ENCODE results near the gene AURKA. TPM values are rescaled to one million over a fixed set of nuclear protein-coding genes. Genes with fewer than 3 reads are reported as not detected.
A peak's percentile ranks its signal among the peaks of the same experiment; 100 is the strongest.
"Not testable (repeated sequence)": the region's sequence is repeated elsewhere in the genome, so short reads cannot be mapped to it uniquely, and the experiment has no call there.

Gene AURKA
- total RNA-seq, 2 experiments from 2014 or later = 91.9 to 95.4 TPM

GRCh38 chr20:56405356-56405755 is 13.3 kb upstream of the AURKA start:
- H3K4me3 Mint-ChIP-seq, H3K27ac Mint-ChIP-seq, H3K27me3 Mint-ChIP-seq, H3K9me3 Mint-ChIP-seq, DNase-seq: not testable (repeated sequence)
- ChIA-PET CTCF (interaction anchor here (0.6 kb wide), 1 partner anchor 19 kb away, joined by 3 read pairs; no protein-coding TSS in a partner anchor), POLR2A (interaction anchor here (1.9 kb wide), 1 partner anchor 13 kb away, joined by 5 read pairs; the partner anchor contains the start of genes AURKA and CSTF1)
- peaks cover 31% of the 10 kb centered on the region for H3K4me1 Mint-ChIP-seq
- H3K36me3 Mint-ChIP-seq (ENCODE audit: low read depth) = peaks cover 75% of the 10 kb centered on the region

GRCh38 chr20:56403465-56403864 is 11.4 kb upstream of the AURKA start:
- Mint-ChIP-seq H3K9me3 (no peaks in the 10 kb centered on the region), H3K36me3 (ENCODE audit: low read depth) (peaks cover 80% of the 10 kb centered on the region), H3K4me1 (peaks cover 29% of the 10 kb centered on the region), H3K4me3 (no peak overlapping the region), H3K27ac (no peak overlapping the region), H3K27me3 (no peaks in the 10 kb centered on the region)
- ChIA-PET CTCF (no interaction called here), POLR2A (interaction anchor here (1.9 kb wide), 1 partner anchor 11 kb away, joined by 5 read pairs; the partner anchor contains the start of genes AURKA and CSTF1)
- DNase-seq = no peak

DNA sequence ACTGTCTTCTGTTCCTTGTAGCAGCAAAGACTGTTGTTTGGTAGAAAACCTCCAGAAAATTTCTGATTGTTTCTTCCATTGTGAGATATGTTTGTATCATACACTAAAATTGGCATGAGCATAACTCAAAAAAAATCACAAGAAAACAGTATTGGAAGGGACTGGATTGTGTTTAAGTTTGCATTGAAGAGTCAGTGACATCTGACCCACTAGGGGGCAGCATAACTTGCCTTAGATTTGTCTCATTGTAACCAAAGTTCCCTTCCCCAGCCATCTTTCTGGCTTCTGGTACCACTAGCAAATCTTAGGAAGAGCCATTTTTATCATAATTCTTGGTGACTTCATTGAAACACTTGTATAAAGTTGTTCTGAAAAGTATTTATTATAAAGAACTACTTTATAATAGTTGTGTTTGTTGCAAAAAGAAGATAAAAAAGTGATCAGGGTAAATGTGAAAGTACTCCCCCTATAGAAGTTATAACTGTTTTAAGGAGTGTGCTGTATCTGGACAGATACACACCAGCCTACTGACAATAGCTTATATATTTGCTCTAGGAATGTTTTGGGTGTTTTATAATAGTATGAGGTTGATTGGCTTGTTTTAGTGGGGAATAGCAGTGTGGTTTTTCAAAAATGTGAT is 8.1 kb upstream of the AURKA start:
- peaks cover 37% of the 10 kb centered on the region for H3K4me1 Mint-ChIP-seq
- no peaks in the 10 kb centered on the region for H3K9me3 Mint-ChIP-seq
- H3K36me3 Mint-ChIP-seq (ENCODE audit: low read depth) = peaks cover 80% of the 10 kb centered on the region
- ChIA-PET POLR2A (interaction anchor here (1.3 kb wide), 1 partner anchor 12 kb away, joined by 3 read pairs; the partner anchor contains the start of gene CASS4), CTCF (interaction anchor here (1.0 to 1.1 kb wide), 3 partner anchors 12 to 69 kb away, joined by 3 to 5 read pairs (median 3); partner anchors contain the start of gene CASS4)
- peak; percentile 66 for DNase-seq
- no peak overlapping the region for H3K27ac Mint-ChIP-seq
- H3K27me3 Mint-ChIP-seq = no peaks in the 10 kb centered on the region
- no peak overlapping the region for H3K4me3 Mint-ChIP-seq

- CTCF ChIA-PET = interaction anchor here (0.7 to 2.7 kb wide), 4 partner anchors 17 to 138 kb away, joined by 3 to 8 read pairs (median 4); partner anchors contain the start of genes CASS4 and FAM209B
- peaks cover 70% of the 10 kb centered on the region for H3K36me3 Mint-ChIP-seq (ENCODE audit: low read depth)
These were observed 3.2 kb upstream of the AURKA start for GRCh38 chr20:56395166-56395565.

GRCh38 chr20:56393653-56394052 is 1.6 kb upstream of the AURKA start:
- no peak for DNase-seq
- ChIA-PET CTCF (interaction anchor here (0.8 to 2.1 kb wide), 4 partner anchors 19 to 76 kb away, joined by 3 to 6 read pairs (median 4); partner anchors contain the start of genes CASS4 and RTF2), POLR2A (interaction anchor here (0.6 to 4.1 kb wide), 9 partner anchors 19 to 1004 kb away, joined by 3 to 58 read pairs (median 7); partner anchors contain the start of genes CASS4 and RTF2)
- Mint-ChIP-seq H3K9me3 (no peaks in the 10 kb centered on the region), H3K4me1 (peaks cover 59% of the 10 kb centered on the region), H3K27ac (no peak overlapping the region), H3K27me3 (no peaks in the 10 kb centered on the region), H3K36me3 (ENCODE audit: low read depth) (peaks cover 72% of the 10 kb centered on the region), H3K4me3 (no peak overlapping the region)

More at GRCh38 chr20:56395166-56395565, 3.2 kb upstream of the AURKA start:
- DNase-seq = no peak
- POLR2A ChIA-PET = interaction anchor here (1.1 to 1.6 kb wide), 4 partner anchors 12 to 74 kb away, joined by 3 to 8 read pairs (median 4); partner anchors contain the start of genes CASS4, FAM210B and RTF2
- peaks cover 52% of the 10 kb centered on the region for H3K4me1 Mint-ChIP-seq
- no peak overlapping the region for H3K4me3 Mint-ChIP-seq
- no peaks in the 10 kb centered on the region for H3K9me3 Mint-ChIP-seq
- H3K27ac Mint-ChIP-seq = no peak overlapping the region
- no peaks in the 10 kb centered on the region for H3K27me3 Mint-ChIP-seq

GRCh38 chr20:56392881-56393482 is 967 bp upstream of the AURKA start:
- Mint-ChIP-seq H3K36me3 (ENCODE audit: low read depth) (peaks cover 73% of the 10 kb centered on the region), H3K27me3 (no peaks in the 10 kb centered on the region), H3K9me3 (no peaks in the 10 kb centered on the region), H3K4me3 (no peak overlapping the region), H3K27ac (no peak overlapping the region), H3K4me1 (peaks cover 64% of the 10 kb centered on the region)
- no peak for DNase-seq
- ChIA-PET CTCF (interaction anchor here (0.8 to 2.1 kb wide), 5 partner anchors 17 to 76 kb away, joined by 3 to 6 read pairs (median 4); partner anchors contain the start of genes CASS4 and RTF2), POLR2A (interaction anchor here (0.6 to 4.1 kb wide), 23 partner anchors 12 to 1005 kb away, joined by 3 to 58 read pairs (median 7); partner anchors contain the start of genes CASS4, FAM210B and RTF2)

GRCh38 chr20:56391596-56392131 is 351 bp downstream of the AURKA start:
- no peak for DNase-seq
- Mint-ChIP-seq H3K4me1 (peaks cover 65% of the 10 kb centered on the region), H3K27me3 (no peaks in the 10 kb centered on the region), H3K36me3 (ENCODE audit: low read depth) (peaks cover 69% of the 10 kb centered on the region), H3K9me3 (no peaks in the 10 kb centered on the region), H3K4me3 (no peak overlapping the region), H3K27ac (no peak overlapping the region)
- CTCF ChIA-PET = interaction anchor here (0.8 to 1.8 kb wide), 4 partner anchors 18 to 124 kb away, joined by 3 to 12 read pairs (median 3); partner anchors contain the start of gene RTF2
- POLR2A ChIA-PET = interaction anchor here (0.5 to 4.1 kb wide), 31 partner anchors 9 to 1000 kb away, joined by 3 to 58 read pairs (median 5); partner anchors contain the start of genes CASS4, FAM210B and RTF2

DNA sequence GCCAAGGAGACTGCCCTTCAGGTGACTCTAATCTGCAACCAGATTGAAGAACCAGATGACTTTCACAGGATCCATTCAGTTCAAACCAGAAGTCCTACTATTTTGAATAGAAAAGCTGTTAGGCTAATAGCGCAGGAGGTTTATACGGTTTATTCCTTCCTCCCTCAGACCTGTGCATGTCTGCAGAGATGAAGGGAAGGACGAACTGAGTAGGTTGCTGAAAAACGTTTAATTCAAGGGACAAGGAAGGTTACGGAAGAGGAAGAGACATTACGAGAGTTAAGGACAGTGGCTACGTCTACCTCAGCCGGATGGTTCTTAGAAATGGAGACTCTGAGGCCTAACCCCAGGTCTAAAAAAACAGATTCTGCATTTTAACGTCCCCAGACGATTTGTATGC is 978 bp downstream of the AURKA start:
- H3K36me3 Mint-ChIP-seq (ENCODE audit: low read depth) = peaks cover 72% of the 10 kb centered on the region
- H3K9me3 Mint-ChIP-seq = no peaks in the 10 kb centered on the region
- CTCF ChIA-PET = interaction anchor here (0.9 to 1.8 kb wide), 2 partner anchors 18 to 78 kb away, joined by 3 to 12 read pairs; partner anchors contain the start of gene RTF2
- no peak overlapping the region for H3K27ac Mint-ChIP-seq
- POLR2A ChIA-PET = interaction anchor here (0.5 to 4.1 kb wide), 17 partner anchors 8 to 94 kb away, joined by 4 to 58 read pairs (median 6); partner anchors contain the start of genes CASS4, FAM210B and RTF2
- H3K27me3 Mint-ChIP-seq = no peaks in the 10 kb centered on the region
- DNase-seq = no peak
- peaks cover 70% of the 10 kb centered on the region for H3K4me1 Mint-ChIP-seq
- no peak overlapping the region for H3K4me3 Mint-ChIP-seq

- not testable (repeated sequence) for H3K27me3 Mint-ChIP-seq, DNase-seq, H3K9me3 Mint-ChIP-seq, H3K27ac Mint-ChIP-seq
- Mint-ChIP-seq H3K4me1 (peaks cover 67% of the 10 kb centered on the region), H3K36me3 (ENCODE audit: low read depth) (peaks cover 71% of the 10 kb centered on the region), H3K4me3 (peak overlapping the region; percentile 47)
- ChIA-PET CTCF (interaction anchor here (0.9 kb wide), 1 partner anchor 17 kb away, joined by 3 read pairs; no protein-coding TSS in a partner anchor), POLR2A (interaction anchor here (1.2 to 4.1 kb wide), 6 partner anchors 9 to 86 kb away, joined by 6 to 58 read pairs (median 14); partner anchors contain the start of genes CASS4 and FAM210B)
These were observed 1.6 kb downstream of the AURKA start for GRCh38 chr20:56390396-56390795.

GRCh38 chr20:56389807-56390206 is 2.2 kb downstream of the AURKA start:
- Mint-ChIP-seq H3K4me3 (peak overlapping the region; percentile 47), H3K9me3 (no peaks in the 10 kb centered on the region), H3K4me1 (peaks cover 66% of the 10 kb centered on the region), H3K27me3 (no peaks in the 10 kb centered on the region), H3K27ac (peak overlapping the region; percentile 17), H3K36me3 (ENCODE audit: low read depth) (peaks cover 70% of the 10 kb centered on the region)
- ChIA-PET CTCF (no interaction called here), POLR2A (no interaction called here)
- no peak for DNase-seq

DNA sequence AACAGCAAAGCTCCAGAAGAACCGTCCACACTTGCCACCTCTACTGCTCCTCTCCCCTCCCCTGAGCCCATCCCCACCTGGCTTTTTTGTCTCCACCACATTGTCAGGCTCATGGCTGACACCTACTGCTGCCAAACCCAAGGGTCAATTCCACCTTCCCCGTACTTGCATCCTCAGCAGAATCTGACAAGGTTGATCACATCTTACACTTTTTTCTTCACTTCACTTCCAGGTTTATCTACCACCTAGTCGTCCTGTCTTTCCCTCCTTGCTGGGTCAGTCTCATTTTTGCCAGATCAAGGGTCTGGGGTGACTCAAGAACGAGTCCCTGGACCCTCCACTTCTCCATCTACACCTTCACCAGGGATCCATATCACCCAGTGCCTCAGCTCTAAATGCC is 3.1 kb downstream of the AURKA start:
- Mint-ChIP-seq H3K36me3 (ENCODE audit: low read depth) (peaks cover 74% of the 10 kb centered on the region), H3K27ac (peak overlapping the region; percentile 2), H3K9me3 (no peaks in the 10 kb centered on the region), H3K4me1 (peaks cover 61% of the 10 kb centered on the region), H3K27me3 (no peaks in the 10 kb centered on the region), H3K4me3 (no peak overlapping the region)
- DNase-seq = no peak
- CTCF ChIA-PET = no interaction called here
- POLR2A ChIA-PET = no interaction called here

GRCh38 chr20:56386219-56386618 is 5.8 kb downstream of the AURKA start:
- peaks cover 87% of the 10 kb centered on the region for H3K36me3 Mint-ChIP-seq (ENCODE audit: low read depth)
- H3K4me1 Mint-ChIP-seq = peaks cover 69% of the 10 kb centered on the region
- no peak overlapping the region for H3K4me3 Mint-ChIP-seq
- no peaks in the 10 kb centered on the region for H3K9me3 Mint-ChIP-seq
- no peak overlapping the region for H3K27ac Mint-ChIP-seq
- H3K27me3 Mint-ChIP-seq = no peaks in the 10 kb centered on the region
- no peak for DNase-seq
- CTCF ChIA-PET = interaction anchor here (0.6 kb wide), 1 partner anchor 11 kb away, joined by 3 read pairs; no protein-coding TSS in a partner anchor
- POLR2A ChIA-PET = no interaction called here
